SK-N-SH treated with all-trans-retinoic acid at 6 μM for 48 hours (cell line): Measurements from ENCODE around the gene SPACA5B.
"Not testable (repeated sequence)": the region's sequence is repeated elsewhere in the genome, so short reads cannot be mapped to it uniquely, and the experiment has no call there.

Source experiments
- ATAC-seq: fragments of 200-7000 bp; cut with Tn5 transposase; 3 replicates; pipeline ENCODE4 v1.9.1; 2020; ENCODE audit warnings: mild to moderate bottlenecking, moderate library complexity
- ARNTL ChIP-seq: fragments of 450-650 bp; formaldehyde crosslinking; IDR thresholded peaks from 2 replicates; pipeline ENCODE4 v1.5.0; 2020; ENCODE audit warnings: low read depth, mild to moderate bottlenecking, moderate library complexity, borderline replicate concordance
- BACH2 ChIP-seq: fragments of 250-450 bp; sonication (Bioruptor Pico); IDR thresholded peaks from 2 replicates; pipeline ENCODE4 v1.9.0; 2021; ENCODE audit warnings: mild to moderate bottlenecking, borderline replicate concordance
- CSDC2 ChIP-seq: fragments of 250-450 bp; sonication (Bioruptor Pico); IDR thresholded peaks from 2 replicates; pipeline ENCODE4 v1.5.0; 2020; ENCODE audit warnings: mild to moderate bottlenecking, moderate library complexity
- CSRNP3 ChIP-seq: fragments of 250-450 bp; sonication (Bioruptor Pico); IDR thresholded peaks from 2 replicates; pipeline ENCODE4 v1.5.1; 2021; ENCODE audit warnings: mild to moderate bottlenecking, moderate library complexity
- GLIS3 ChIP-seq: fragments of 250-450 bp; sonication (Bioruptor Pico); IDR thresholded peaks from 2 replicates; pipeline ENCODE4 v1.5.0; 2020; ENCODE audit warnings: mild to moderate bottlenecking, moderate library complexity
- ISL1 ChIP-seq: fragments of 250-450 bp; sonication (Bioruptor Pico); IDR thresholded peaks from 2 replicates; pipeline ENCODE4 v2.1.2; 2022; ENCODE audit warnings: mild to moderate bottlenecking, moderate library complexity
- OSR1 ChIP-seq: fragments of 250-450 bp; sonication (Bioruptor Pico); IDR thresholded peaks from 2 replicates; pipeline ENCODE4 v1.8.0; 2022; ENCODE audit warnings: moderate library complexity, mild to moderate bottlenecking, inconsistent platforms
- PATZ1 ChIP-seq: fragments of 250-450 bp; sonication (Bioruptor Pico); IDR thresholded peaks from 2 replicates; pipeline ENCODE4 v1.8.0; 2020; ENCODE audit warnings: mild to moderate bottlenecking, moderate library complexity, borderline replicate concordance
- POU6F1 ChIP-seq: fragments of 250-450 bp; sonication (Bioruptor Pico); IDR thresholded peaks from 2 replicates; pipeline ENCODE4 v1.8.0; 2021; ENCODE audit warnings: low read depth, mild to moderate bottlenecking, moderate library complexity, borderline replicate concordance
- PPARA ChIP-seq: fragments of 250-450 bp; sonication (Bioruptor Pico); IDR thresholded peaks from 2 replicates; pipeline ENCODE4 v1.5.0; 2020; ENCODE audit warnings: mild to moderate bottlenecking, borderline replicate concordance
- SNAI2 ChIP-seq: fragments of 250-450 bp; sonication (Bioruptor Pico); IDR thresholded peaks from 2 replicates; pipeline ENCODE4 v1.5.0; 2020; ENCODE audit warnings: mild to moderate bottlenecking, moderate library complexity
- TCF4 ChIP-seq: fragments of 250-450 bp; sonication (Bioruptor Pico); IDR thresholded peaks from 2 replicates; pipeline ENCODE4 v1.8.0; 2021; ENCODE audit warnings: mild to moderate bottlenecking, moderate library complexity, borderline replicate concordance
- TOX ChIP-seq: fragments of 250-450 bp; sonication (Bioruptor Pico); IDR thresholded peaks from 2 replicates; pipeline ENCODE4 v1.8.0; 2021; ENCODE audit warnings: mild to moderate bottlenecking, moderate library complexity, borderline replicate concordance
- TSHZ2 ChIP-seq: fragments of 250-450 bp; sonication (Bioruptor Pico); IDR thresholded peaks from 2 replicates; pipeline ENCODE4 v1.5.0; 2020; ENCODE audit warnings: mild to moderate bottlenecking, moderate library complexity
- ZFP3 ChIP-seq: fragments of 250-450 bp; sonication (Bioruptor Pico); IDR thresholded peaks from 2 replicates; pipeline ENCODE4 v1.5.0; 2020; ENCODE audit warnings: mild to moderate bottlenecking, moderate library complexity
- ZFP30 ChIP-seq: fragments of 450-650 bp; formaldehyde crosslinking; IDR thresholded peaks from 2 replicates; pipeline ENCODE4 v1.5.0; 2022; ENCODE audit warnings: mild to moderate bottlenecking, moderate library complexity
- ZNF70 ChIP-seq: fragments of 450-650 bp; formaldehyde crosslinking; IDR thresholded peaks from 2 replicates; pipeline ENCODE4 v1.5.0; 2020; ENCODE audit warnings: mild to moderate bottlenecking, moderate library complexity

Gene SPACA5B

GRCh38 chrX:48090123-48090522 lies 40.3 kb upstream of the SPACA5B start:
- ATAC-seq: no peak
- TF ChIP-seq CSRNP3 (CRISPR knock-in tag): no peak
- no peak for TF ChIP-seq TOX (CRISPR knock-in tag)
- no peak for TF ChIP-seq PPARA (CRISPR knock-in tag)
- TF ChIP-seq CSDC2 (CRISPR knock-in tag): no peak
- TF ChIP-seq SNAI2: no peak
- no peak for TF ChIP-seq POU6F1 (CRISPR knock-in tag)
- no peak for TF ChIP-seq BACH2 (CRISPR knock-in tag)
- TF ChIP-seq ARNTL: no peak
- no peak for TF ChIP-seq ISL1 (CRISPR knock-in tag)
- no peak for TF ChIP-seq TSHZ2 (CRISPR knock-in tag)
- TF ChIP-seq GLIS3: no peak
- no peak for TF ChIP-seq ZFP30 (CRISPR knock-in tag)
- TF ChIP-seq OSR1 (CRISPR knock-in tag): no peak
- TF ChIP-seq PATZ1: no peak

GRCh38 chrX:48092558-48092957 lies 37.9 kb upstream of the SPACA5B start:
- ATAC-seq: not testable (repeated sequence)

GRCh38 chrX:48101443-48101842 lies 29.0 kb upstream of the SPACA5B start:
- no peak for TF ChIP-seq POU6F1 (CRISPR knock-in tag)
- TF ChIP-seq PATZ1: no peak
- TF ChIP-seq TCF4 (CRISPR knock-in tag): no peak
- ATAC-seq: no peak

- TF ChIP-seq TOX (CRISPR knock-in tag) (no peak), CSDC2 (CRISPR knock-in tag) (no peak), BACH2 (CRISPR knock-in tag) (no peak), ZFP30 (CRISPR knock-in tag) (no peak), SNAI2 (no peak), TCF4 (CRISPR knock-in tag) (no peak), ZNF70 (CRISPR knock-in tag) (no peak), ZFP3 (CRISPR knock-in tag) (no peak), TSHZ2 (CRISPR knock-in tag) (no peak)
- no peak for ATAC-seq
These were observed 27.5 kb upstream of the SPACA5B start for GRCh38 chrX:48102874-48103374.
